ENCODE data around the gene PCBD1.

Gene PCBD1

DNA sequence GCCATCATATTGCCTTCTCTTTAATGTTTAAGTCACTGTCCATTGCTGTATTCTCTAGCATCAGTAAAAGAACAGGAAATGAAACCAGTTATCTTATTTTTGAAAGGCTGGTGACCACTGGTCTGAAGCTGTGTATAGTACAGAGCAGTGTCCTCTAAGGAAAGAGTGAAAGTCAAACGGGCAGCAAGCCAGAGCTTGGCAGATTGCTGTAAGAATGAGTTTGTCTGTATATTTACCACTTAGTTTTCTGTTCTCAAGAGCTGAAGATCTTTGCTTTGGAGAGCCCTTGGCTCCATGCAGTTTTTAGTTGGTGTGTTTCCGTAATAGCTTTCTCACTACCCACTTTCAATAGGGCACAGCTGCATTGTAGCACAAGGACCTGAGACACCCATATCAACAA, 31.9 kb downstream of the PCBD1 start:
- H3K27ac ChIP-seq: no peak overlapping the region
- no peak for TF ChIP-seq ZFX (IDR thresholded peaks at IDR 0.05)
- TF ChIP-seq, protein P1, sequence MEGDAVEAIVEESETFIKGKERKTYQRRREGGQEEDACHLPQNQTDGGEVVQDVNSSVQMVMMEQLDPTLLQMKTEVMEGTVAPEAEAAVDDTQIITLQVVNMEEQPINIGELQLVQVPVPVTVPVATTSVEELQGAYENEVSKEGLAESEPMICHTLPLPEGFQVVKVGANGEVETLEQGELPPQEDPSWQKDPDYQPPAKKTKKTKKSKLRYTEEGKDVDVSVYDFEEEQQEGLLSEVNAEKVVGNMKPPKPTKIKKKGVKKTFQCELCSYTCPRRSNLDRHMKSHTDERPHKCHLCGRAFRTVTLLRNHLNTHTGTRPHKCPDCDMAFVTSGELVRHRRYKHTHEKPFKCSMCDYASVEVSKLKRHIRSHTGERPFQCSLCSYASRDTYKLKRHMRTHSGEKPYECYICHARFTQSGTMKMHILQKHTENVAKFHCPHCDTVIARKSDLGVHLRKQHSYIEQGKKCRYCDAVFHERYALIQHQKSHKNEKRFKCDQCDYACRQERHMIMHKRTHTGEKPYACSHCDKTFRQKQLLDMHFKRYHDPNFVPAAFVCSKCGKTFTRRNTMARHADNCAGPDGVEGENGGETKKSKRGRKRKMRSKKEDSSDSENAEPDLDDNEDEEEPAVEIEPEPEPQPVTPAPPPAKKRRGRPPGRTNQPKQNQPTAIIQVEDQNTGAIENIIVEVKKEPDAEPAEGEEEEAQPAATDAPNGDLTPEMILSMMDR (conservative IDR thresholded peaks at IDR 0.05): no peak

DNA sequence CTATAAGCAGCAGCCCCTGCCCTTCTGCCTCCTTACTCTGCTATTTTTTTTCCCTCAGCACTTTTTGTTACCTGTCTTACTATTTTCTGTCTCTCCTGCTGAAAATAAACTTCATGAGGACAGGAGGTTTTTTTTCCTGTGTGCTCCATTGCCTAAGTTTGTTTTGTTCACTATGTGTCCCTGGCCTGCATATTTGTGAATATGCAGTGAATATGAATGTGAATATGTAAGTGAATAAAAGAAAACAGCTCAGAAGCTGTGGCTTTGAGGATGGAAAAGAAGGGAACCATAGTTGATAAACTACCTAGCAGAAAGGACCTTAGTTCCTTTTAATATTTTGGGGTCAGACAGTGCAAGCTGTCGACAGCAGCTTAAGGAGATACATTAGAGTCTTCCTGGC, 34.9 kb downstream of the PCBD1 start:
- no peak overlapping the region for H3K27ac ChIP-seq
- no peak for TF ChIP-seq ZFX (IDR thresholded peaks at IDR 0.05)
- TF ChIP-seq, protein P1 (conservative IDR thresholded peaks at IDR 0.05): no peak

DNA sequence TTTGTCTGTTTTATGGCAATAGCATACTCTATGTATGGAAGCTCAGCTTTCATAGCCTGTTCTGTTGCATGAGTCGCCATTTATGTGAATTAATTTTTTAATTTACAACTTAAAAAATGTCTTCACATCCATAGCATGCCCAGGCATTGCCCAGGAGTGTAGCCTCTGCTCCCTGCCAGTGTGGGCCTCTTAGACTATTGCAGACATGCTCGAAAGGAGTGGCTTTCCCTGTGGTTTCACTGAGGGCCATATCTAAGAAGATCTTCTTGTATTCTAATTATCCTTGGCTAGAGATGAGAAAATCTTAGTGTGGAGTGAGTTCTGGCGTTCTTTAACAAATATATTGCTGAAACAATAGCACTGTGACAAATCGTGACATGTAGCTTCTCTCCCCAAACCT, 35.3 kb downstream of the PCBD1 start:
- peak overlapping the region; percentile 56; the same call in 1 of the 2 replicates for H3K27ac ChIP-seq
- TF ChIP-seq, protein P1 (conservative IDR thresholded peaks at IDR 0.05): no peak
- TF ChIP-seq ZFX (IDR thresholded peaks at IDR 0.05): no peak

DNA sequence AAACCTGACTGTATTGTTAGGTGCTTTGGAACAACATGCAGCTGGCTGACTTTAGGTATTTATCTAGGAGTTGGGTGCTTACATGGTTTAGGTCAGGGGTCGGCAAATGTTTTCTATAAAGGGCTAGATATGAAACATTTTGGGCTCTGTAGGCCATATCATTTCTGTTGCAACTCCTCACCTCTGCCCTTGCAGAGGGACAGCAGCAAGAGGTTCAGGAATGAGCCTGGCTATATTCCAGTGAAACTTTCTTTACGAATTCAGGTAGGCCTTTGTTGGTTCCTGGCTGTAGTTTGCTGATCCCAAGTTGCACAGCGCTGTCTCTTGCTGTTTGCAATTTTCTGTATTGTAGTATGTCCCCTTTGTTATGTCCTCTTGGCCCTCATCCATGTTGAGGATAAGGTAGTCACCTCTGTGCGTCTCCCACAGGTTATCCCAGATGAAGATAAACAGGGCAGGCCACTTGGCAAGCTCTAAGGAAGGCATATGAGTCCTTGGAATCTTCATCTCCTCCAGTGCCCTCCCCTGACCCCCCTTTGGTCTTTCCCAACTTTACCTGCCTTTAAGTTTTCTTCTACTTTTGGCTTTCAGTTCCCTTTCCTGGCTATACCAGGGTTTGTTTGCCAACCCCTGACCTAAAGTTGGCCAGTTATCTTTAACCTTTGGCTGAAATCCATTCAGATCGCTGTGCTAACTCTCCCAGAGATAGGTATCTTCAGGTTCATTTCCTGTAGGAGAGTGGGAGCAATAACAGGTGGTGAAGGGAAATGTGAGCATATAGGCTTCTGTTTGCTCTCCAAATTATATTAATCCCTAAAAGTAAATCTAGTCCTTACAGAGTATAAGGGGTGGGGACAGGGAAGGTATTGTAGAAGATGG, 36.5 kb downstream of the PCBD1 start:
- peak overlapping the region; percentile 71; the same call in 1 of the 2 replicates for H3K27ac ChIP-seq

DNA sequence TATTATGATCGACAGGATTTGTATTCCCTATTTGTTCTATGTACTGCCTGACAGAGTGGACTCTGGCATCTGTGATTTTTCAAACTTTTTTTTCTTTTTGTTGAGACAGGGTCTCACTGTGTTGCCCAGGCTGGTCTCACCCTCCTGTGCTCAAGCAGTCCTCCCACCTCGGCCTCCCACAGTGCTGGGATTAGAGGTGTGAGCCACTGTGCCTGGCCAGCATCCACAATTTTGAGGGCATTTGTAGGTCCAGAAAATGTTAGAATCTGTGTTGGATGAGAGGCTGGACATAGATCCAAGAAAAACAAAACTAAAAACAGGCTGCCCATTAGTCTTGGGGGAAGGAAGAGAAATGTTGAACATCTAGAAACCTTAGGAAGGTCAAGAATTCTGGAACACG, 38.3 kb downstream of the PCBD1 start:
- TF ChIP-seq, protein P1 (conservative IDR thresholded peaks at IDR 0.05): no peak
- TF ChIP-seq ZFX (IDR thresholded peaks at IDR 0.05): no peak
- H3K27ac ChIP-seq: peak overlapping the region; percentile 45

More for the DNA sequence above, 36.5 kb downstream of the PCBD1 start:
- TF ChIP-seq ZFX (IDR thresholded peaks at IDR 0.05): no peak
- TF ChIP-seq, protein P1 (conservative IDR thresholded peaks at IDR 0.05): no peak

DNA sequence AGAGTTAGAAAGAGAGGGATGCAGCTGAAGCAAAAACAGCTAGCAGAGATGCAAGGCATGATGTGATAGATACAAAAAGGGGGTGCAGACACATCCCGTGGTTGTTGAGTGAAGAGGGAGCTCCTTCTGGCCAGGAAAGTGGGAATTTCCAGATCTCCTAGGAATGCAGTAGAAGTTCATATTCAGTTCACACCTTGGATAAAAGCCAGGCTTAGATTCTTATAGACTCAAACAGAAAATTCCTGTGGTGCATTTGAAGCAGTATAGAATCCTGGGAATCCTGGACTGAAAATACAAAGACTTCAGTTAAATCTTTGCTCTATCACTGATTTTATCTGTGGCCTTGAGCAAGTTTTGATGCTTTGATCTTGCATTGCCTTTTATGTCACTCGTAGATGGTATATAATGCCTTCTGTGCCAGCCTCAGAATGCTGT, 38.8 kb downstream of the PCBD1 start:
- no peak for TF ChIP-seq ZFX (IDR thresholded peaks at IDR 0.05)
- TF ChIP-seq, protein P1 (conservative IDR thresholded peaks at IDR 0.05): no peak
- H3K27ac ChIP-seq: no peak overlapping the region

DNA sequence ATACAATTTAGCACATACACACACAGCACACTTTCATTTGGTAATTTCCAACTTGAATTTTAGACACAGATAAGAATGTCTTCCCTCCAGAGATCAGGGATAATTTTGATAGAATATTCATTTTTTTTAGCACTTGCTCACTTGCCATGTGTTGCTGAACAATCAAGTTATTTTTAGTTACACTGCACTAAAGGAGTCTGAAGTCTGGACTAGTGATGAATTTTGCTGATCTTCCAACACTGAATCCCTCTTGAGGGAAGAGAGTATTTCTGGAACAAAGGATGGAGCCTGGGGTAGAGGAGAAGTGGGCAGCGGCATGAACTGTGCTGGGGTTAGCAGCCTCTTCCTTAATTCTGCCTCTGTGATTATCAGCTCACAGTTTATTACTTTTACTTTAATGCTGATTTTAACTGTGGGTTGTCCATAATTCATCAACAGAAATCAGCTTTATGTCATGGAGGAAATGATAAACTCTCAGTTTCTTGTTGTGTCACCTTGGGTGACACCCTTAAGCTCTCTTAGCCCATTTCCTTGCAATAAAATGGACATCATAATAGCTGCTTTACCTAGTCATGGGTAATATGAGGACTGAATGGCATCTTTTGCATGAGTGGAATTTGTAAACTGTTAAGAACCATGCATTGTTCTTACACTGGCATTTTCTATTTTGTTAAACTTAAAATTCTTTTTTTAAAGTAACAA, 40.6 kb downstream of the PCBD1 start:
- no peak for TF ChIP-seq ZFX (IDR thresholded peaks at IDR 0.05)
- TF ChIP-seq, protein P1 (conservative IDR thresholded peaks at IDR 0.05): no peak
- no peak overlapping the region for H3K27ac ChIP-seq

Measured in C4-2B (cell line).